Stomach (tissue), 9 donors: ENCODE data around the gene RPH3AL. TPM values are rescaled to one million over a fixed set of nuclear protein-coding genes. Genes with fewer than 3 reads are reported as not detected.

ENCODE experiments used
- DNase-seq, 2 donors: peaks; one replicate each; pipeline versions ENCODE4 v3.0.0 to v3.0.0-alpha.2; 2013 to 2019
- H3K27ac ChIP-seq, 5 donors: fragments of 200-600 bp in 4 of 5; sonication (generic) in 4 of 5; one replicate each; pipeline ENCODE4 v1.5.1; 2013 to 2019; ENCODE audit warnings: mild to moderate bottlenecking in 1 of 5, moderate library complexity in 1 of 5
- H3K27me3 ChIP-seq, 3 donors: fragments of 200-600 bp; sonication (generic); one replicate each; pipeline ENCODE4 v1.5.1; 2017 to 2019; ENCODE audit warnings: mixed run types in 1 of 3
- H3K36me3 ChIP-seq, 4 donors: fragments of 200-600 bp; sonication (generic); 1 replicate in 3 of 4; 2 replicates in 1 of 4; pipeline ENCODE4 v1.5.1; 2016 to 2019
- H3K4me1 ChIP-seq, 4 donors: fragments of 200-600 bp; sonication (generic); one replicate each; pipeline ENCODE4 v1.5.1; 2016 to 2019
- H3K4me3 ChIP-seq, 4 donors: fragments of 200-600 bp; sonication (generic) in 3 of 4; one replicate each; pipeline ENCODE4 v1.5.1; 2016 to 2019; ENCODE audit warnings: mild to moderate bottlenecking in 1 of 4
- H3K9me3 ChIP-seq, 4 donors: fragments of 200-600 bp; sonication (generic); one replicate each; pipeline ENCODE4 v1.5.1; 2016 to 2019
- CTCF ChIP-seq, 7 experiments: fragments of 450-650 bp in 4 of 7; fragments of 200-600 bp in 3 of 7; sonication (generic) in 3 of 7; IDR thresholded peaks; one replicate each; pipeline ENCODE4 v1.5.1; 2016 to 2019; ENCODE audit warnings: antibody characterized with exemption in 7 of 7, control low read depth in 2 of 7, mild to moderate bottlenecking in 1 of 7
- EP300 ChIP-seq: sonication (generic); formaldehyde crosslinking; IDR thresholded peaks from one replicate; pipeline ENCODE4 v1.6.1; 2017; ENCODE audit warnings: antibody characterized with exemption
- POLR2A ChIP-seq, 4 donors: fragments of 450-650 bp; IDR thresholded peaks; one replicate each; pipeline ENCODE4 v1.6.1; 2016; ENCODE audit warnings: antibody characterized with exemption in 4 of 4, control low read depth in 2 of 4, mild to moderate bottlenecking in 1 of 4, moderate library complexity in 1 of 4
- POLR2AphosphoS5 ChIP-seq, 3 donors: sonication (generic); formaldehyde crosslinking; IDR thresholded peaks; one replicate each; pipeline ENCODE4 v1.6.1; 2016; ENCODE audit warnings: antibody characterized with exemption in 3 of 3
- WGBS, 5 donors: extraction: QIAGEN DNeasy Blood & Tissue Kit in 3 of 5; methylation state at CpG; one replicate each; pipeline versions ENCODE4 v1.1.5 to v1.1.7; 2013 to 2018; 5-methylcytosine and 5-hydroxymethylcytosine counted together
- intact Hi-C: fragments of 100-400 bp; cut with DNase I; formaldehyde crosslinking; loops from one replicate; pipeline ENCODE4 v1.15.1; 2023; ENCODE audit warnings: low total_unique reads
- polyA plus RNA-seq, 3 donors: library from polyadenylated mRNA; stranded (reverse); fragments of 200-250 nt; gene quantifications; one replicate each; pipeline ENCODE4 v1.2.3, GENCODE V29; 2013
- total RNA-seq, 5 donors: library from RNA; depleted of rRNA; stranded (reverse); fragments of >200 nt; gene quantifications; one replicate each; pipeline versions ENCODE4 v1.1.0 to v1.2.3, GENCODE V29; 2014 to 2016
- donor health status: healthy with polysubstance abuse.
- donor health status: Bipolar disorder and iron deficiency.
- donor health status: healthy.

RPH3AL gene
- total and polyA plus RNA-seq, 8 donors = 4.9 to 38.5 (median 17.4) TPM

GRCh38 chr17:381941-382643 lies 29.5 kb upstream of the RPH3AL start:
- no peak overlapping the region for H3K4me3 ChIP-seq
- WGBS, 5 donors = 78 to 89% (median 82%) methylated on average over 7 to 9 of the region's 9 CpGs
- no peak for TF ChIP-seq CTCF (IDR thresholded peaks at IDR 0.05)
- TF ChIP-seq POLR2AphosphoS5 (IDR thresholded peaks at IDR 0.05) = no peak
- no peak for TF ChIP-seq POLR2A (IDR thresholded peaks at IDR 0.05)
- TF ChIP-seq EP300 = no peak
- DNase-seq = no peak
- H3K27me3 ChIP-seq = peaks cover 0 to 32% (median 0%) of the 10 kb centered on the region in 3 donors
- intact Hi-C loops = no loop called here
- H3K36me3 ChIP-seq = no peaks in the 10 kb centered on the region
- H3K27ac ChIP-seq = peak overlapping the region in 1 of 5 donors; percentile 13
- no peaks in the 10 kb centered on the region for H3K9me3 ChIP-seq
- peaks cover 15 to 29% (median 21%) of the 10 kb centered on the region in 4 donors for H3K4me1 ChIP-seq

- Histone ChIP-seq H3K4me1 (peaks cover 15 to 24% (median 18%) of the 10 kb centered on the region in 4 donors), H3K36me3 (no peaks in the 10 kb centered on the region), H3K4me3 (no peak overlapping the region), H3K27me3 (peaks cover 0 to 27% (median 0%) of the 10 kb centered on the region in 3 donors), H3K9me3 (no peaks in the 10 kb centered on the region), H3K27ac (no peak overlapping the region)
- WGBS, 5 donors = 64 to 76% (median 69%) methylated on average over 8 of the region's 8 CpGs
- DNase-seq = no peak
- intact Hi-C loops = no loop called here
- no peak for TF ChIP-seq EP300
- TF ChIP-seq POLR2A (IDR thresholded peaks at IDR 0.05) = no peak
- no peak for TF ChIP-seq POLR2AphosphoS5 (IDR thresholded peaks at IDR 0.05)
- TF ChIP-seq CTCF (IDR thresholded peaks at IDR 0.05) = no peak
These were observed 28.9 kb upstream of the RPH3AL start for GRCh38 chr17:381516-381915.

GRCh38 chr17:379531-380465 lies 27.2 kb upstream of the RPH3AL start:
- peak in 1 of 2 donors; percentile 34 for DNase-seq
- H3K4me1 ChIP-seq = peaks cover 3 to 10% (median 6%) of the 10 kb centered on the region in 4 donors
- 81 to 88% (median 86%) methylated on average over 25 to 28 of the region's 28 CpGs for WGBS, 5 donors
- peaks cover 0 to 12% (median 0%) of the 10 kb centered on the region in 3 donors for H3K27me3 ChIP-seq
- no peak for TF ChIP-seq POLR2A (IDR thresholded peaks at IDR 0.05)
- TF ChIP-seq POLR2AphosphoS5 (IDR thresholded peaks at IDR 0.05) = no peak
- no peak for TF ChIP-seq EP300
- TF ChIP-seq CTCF (IDR thresholded peaks at IDR 0.05) = no peak
- intact Hi-C loops = no loop called here
- no peaks in the 10 kb centered on the region for H3K9me3 ChIP-seq
- H3K4me3 ChIP-seq = no peak overlapping the region
- no peaks in the 10 kb centered on the region for H3K36me3 ChIP-seq
- H3K27ac ChIP-seq = no peak overlapping the region

GRCh38 chr17:378068-378467 lies 25.5 kb upstream of the RPH3AL start:
- H3K36me3 ChIP-seq = no peaks in the 10 kb centered on the region
- DNase-seq = no peak
- no peak for TF ChIP-seq POLR2A (IDR thresholded peaks at IDR 0.05)
- H3K27me3 ChIP-seq = no peaks in the 10 kb centered on the region
- no peak overlapping the region for H3K27ac ChIP-seq
- intact Hi-C loops = no loop called here
- WGBS, 5 donors = 77 to 85% (median 83%) methylated on average over 5 of the region's 5 CpGs
- no peak overlapping the region for H3K4me3 ChIP-seq
- H3K4me1 ChIP-seq = peaks cover 0 to 3% (median 0%) of the 10 kb centered on the region in 4 donors
- H3K9me3 ChIP-seq = no peaks in the 10 kb centered on the region
